Brain microvascular endothelial cell (primary cell): ENCODE data around the gene ATP5PO.
A peak's percentile ranks its signal among the peaks of the same experiment; 100 is the strongest.

ENCODE experiments used
- DNase-seq: peaks from one replicate; pipeline ENCODE4 v3.0.0-alpha.2; 2020
- H3K27ac ChIP-seq: fragments of 250-450 bp; sonication (Bioruptor Pico); 2 replicates; pipeline ENCODE4 v1.5.1; 2020; ENCODE audit warnings: mild to moderate bottlenecking, moderate library complexity
- H3K27me3 ChIP-seq: fragments of 250-450 bp; sonication (Bioruptor Pico); replicated peaks from 2 replicates; pipeline ENCODE4 v1.5.1; 2020; ENCODE audit warnings: mild to moderate bottlenecking
- H3K36me3 ChIP-seq: fragments of 250-450 bp; sonication (Bioruptor Pico); replicated peaks from 2 replicates; pipeline ENCODE4 v1.5.1; 2020; ENCODE audit warnings: mild to moderate bottlenecking
- H3K4me3 ChIP-seq: 2 replicates; pipeline ENCODE4 v1.5.1; 2011; ENCODE audit warnings: low read depth, mild to moderate bottlenecking, control low read depth, low read length, moderate library complexity
- in situ Hi-C: cut with HindIII; loops from 2 replicates; pipeline ENCODE4 v1.10.0; 2017; ENCODE audit warnings: low sequenced_read_pairs, low pct_ligation_motif_present
- TF ChIP-seq, protein P1 (sequence below): IDR thresholded peaks from 2 replicates; pipeline ENCODE4 v1.5.1; 2011; ENCODE audit warnings: low read depth, mild to moderate bottlenecking, moderate library complexity, low read length, control low read depth, inconsistent platforms; ENCODE audit errors: missing control alignments

Gene ATP5PO

DNA sequence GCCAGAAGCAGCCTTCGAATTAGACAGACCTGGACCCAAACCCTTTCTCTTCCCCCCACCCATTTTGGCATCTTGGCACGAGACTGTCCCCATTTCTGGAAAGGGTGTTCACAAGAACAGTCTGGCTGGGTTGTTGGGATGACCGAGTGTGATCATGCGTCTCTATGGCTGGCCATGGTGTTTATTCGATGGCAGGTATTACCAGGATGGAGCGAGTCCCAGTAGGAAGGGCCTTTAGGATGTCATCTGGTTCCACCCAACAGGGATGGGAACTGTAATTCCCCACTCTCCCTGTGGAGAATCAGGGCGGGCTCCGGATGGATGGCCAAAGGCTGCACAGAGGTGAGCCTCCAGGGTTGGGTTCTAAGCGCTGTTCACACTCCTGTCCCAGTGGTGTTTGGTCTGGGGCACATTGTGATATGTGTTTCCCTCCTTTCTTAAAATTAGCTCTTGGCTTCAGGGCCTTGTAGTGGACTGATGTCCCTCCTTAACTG is 33.4 kb upstream of the ATP5PO start:
- no peak for DNase-seq
- in situ Hi-C loops = no loop called here
- H3K27me3 ChIP-seq = no peaks in the 10 kb centered on the region
- H3K36me3 ChIP-seq = no peaks in the 10 kb centered on the region
- H3K27ac ChIP-seq = no peak overlapping the region
- TF ChIP-seq, protein P1, sequence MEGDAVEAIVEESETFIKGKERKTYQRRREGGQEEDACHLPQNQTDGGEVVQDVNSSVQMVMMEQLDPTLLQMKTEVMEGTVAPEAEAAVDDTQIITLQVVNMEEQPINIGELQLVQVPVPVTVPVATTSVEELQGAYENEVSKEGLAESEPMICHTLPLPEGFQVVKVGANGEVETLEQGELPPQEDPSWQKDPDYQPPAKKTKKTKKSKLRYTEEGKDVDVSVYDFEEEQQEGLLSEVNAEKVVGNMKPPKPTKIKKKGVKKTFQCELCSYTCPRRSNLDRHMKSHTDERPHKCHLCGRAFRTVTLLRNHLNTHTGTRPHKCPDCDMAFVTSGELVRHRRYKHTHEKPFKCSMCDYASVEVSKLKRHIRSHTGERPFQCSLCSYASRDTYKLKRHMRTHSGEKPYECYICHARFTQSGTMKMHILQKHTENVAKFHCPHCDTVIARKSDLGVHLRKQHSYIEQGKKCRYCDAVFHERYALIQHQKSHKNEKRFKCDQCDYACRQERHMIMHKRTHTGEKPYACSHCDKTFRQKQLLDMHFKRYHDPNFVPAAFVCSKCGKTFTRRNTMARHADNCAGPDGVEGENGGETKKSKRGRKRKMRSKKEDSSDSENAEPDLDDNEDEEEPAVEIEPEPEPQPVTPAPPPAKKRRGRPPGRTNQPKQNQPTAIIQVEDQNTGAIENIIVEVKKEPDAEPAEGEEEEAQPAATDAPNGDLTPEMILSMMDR = no peak
- no peak overlapping the region for H3K4me3 ChIP-seq

- in situ Hi-C loops = no loop called here
- Histone ChIP-seq H3K36me3 (no peaks in the 10 kb centered on the region), H3K4me3 (peak overlapping the region; percentile 36), H3K27me3 (no peaks in the 10 kb centered on the region), H3K27ac (peak overlapping the region; percentile 65)
- no peak for DNase-seq
- TF ChIP-seq, protein P1 = no peak
Observed at GRCh38 chr21:33948096-33948950, 32.7 kb upstream of the ATP5PO start.

- Histone ChIP-seq H3K36me3 (no peaks in the 10 kb centered on the region), H3K4me3 (peak overlapping the region; percentile 38), H3K27ac (peak overlapping the region; percentile 65), H3K27me3 (no peaks in the 10 kb centered on the region)
- peak; percentile 97 for DNase-seq
- TF ChIP-seq, protein P1 = no peak
- in situ Hi-C loops = no loop called here
Observed at GRCh38 chr21:33947451-33948095, 32.0 kb upstream of the ATP5PO start.

GRCh38 chr21:33945652-33946270 is 30.2 kb upstream of the ATP5PO start:
- no peak overlapping the region for H3K27ac ChIP-seq
- DNase-seq = no peak
- in situ Hi-C loops = no loop called here
- no peaks in the 10 kb centered on the region for H3K27me3 ChIP-seq
- no peak overlapping the region for H3K4me3 ChIP-seq
- TF ChIP-seq, protein P1 = no peak
- H3K36me3 ChIP-seq = no peaks in the 10 kb centered on the region

GRCh38 chr21:33944185-33944763 is 28.7 kb upstream of the ATP5PO start:
- Histone ChIP-seq H3K4me3 (no peak overlapping the region), H3K36me3 (no peaks in the 10 kb centered on the region), H3K27ac (no peak overlapping the region), H3K27me3 (no peaks in the 10 kb centered on the region)
- TF ChIP-seq, protein P1 = no peak
- no peak for DNase-seq
- in situ Hi-C loops = no loop called here
